Cardiac fibroblast (primary cell): ENCODE results near the gene SNRNP70.

Experiments used
- DNase-seq, 2 donors: peaks; one replicate each; pipeline versions ENCODE4 v3.0.0 to v3.0.0-alpha.2; 2010; ENCODE audit warnings: low read depth in 2 of 2
- H3K4me3 ChIP-seq, 2 donors: replicated peaks in 1 of 2; 1 replicate in 1 of 2; 2 replicates in 1 of 2; pipeline ENCODE4 v1.5.1; 2011; ENCODE audit warnings: low read depth in 2 of 2, low read length in 2 of 2, mild to moderate bottlenecking in 2 of 2, moderate library complexity in 1 of 2
- CTCF ChIP-seq: IDR thresholded peaks from one replicate; pipeline ENCODE4 v1.5.1; 2011; ENCODE audit warnings: low read depth, mild to moderate bottlenecking, low read length, inconsistent platforms

SNRNP70 gene

GRCh38 chr19:49128545-49129237 is 43.4 kb downstream of the SNRNP70 start:
- H3K4me3 ChIP-seq = no peak overlapping the region
- no peak for DNase-seq
- no peak for TF ChIP-seq CTCF

- no peak for DNase-seq
- H3K4me3 ChIP-seq = no peak overlapping the region
- no peak for TF ChIP-seq CTCF
These were observed 44.0 kb downstream of the SNRNP70 start for GRCh38 chr19:49129238-49129583.

GRCh38 chr19:49130325-49130724 is 45.1 kb downstream of the SNRNP70 start:
- DNase-seq = no peak
- no peak for TF ChIP-seq CTCF
- no peak overlapping the region for H3K4me3 ChIP-seq

GRCh38 chr19:49132974-49133609 is 47.8 kb downstream of the SNRNP70 start:
- DNase-seq = no peak
- no peak for TF ChIP-seq CTCF
- peak overlapping the region in 1 of 2 donors; percentile 7 for H3K4me3 ChIP-seq

GRCh38 chr19:49133621-49134454 is 48.6 kb downstream of the SNRNP70 start:
- TF ChIP-seq CTCF = no peak
- peak; percentile 55 to 65 for DNase-seq
- peak overlapping the region; percentile 7 to 19 for H3K4me3 ChIP-seq

- no peak for DNase-seq
- no peak overlapping the region for H3K4me3 ChIP-seq
- TF ChIP-seq CTCF = no peak
These were observed 50.4 kb downstream of the SNRNP70 start for GRCh38 chr19:49135686-49136085.
